Motor neuron (in vitro differentiated cells): Measurements from ENCODE around the gene PTPRR. TPM values are rescaled to one million over a fixed set of nuclear protein-coding genes. Genes with fewer than 3 reads are reported as not detected.

ENCODE experiments used
- ATAC-seq, 8 experiments: fragments of 200-7000 bp; cut with Tn5 transposase; replicated peaks in 6 of 8; 2 replicates each; pipeline ENCODE4 v1.8.0; 2021; ENCODE audit warnings: mild to moderate bottlenecking in 8 of 8, moderate library complexity in 8 of 8
- H3K27ac ChIP-seq, 2 donors: fragments of 250-450 bp; sonication (Bioruptor Pico); 2 replicates each; pipeline ENCODE4 v1.9.0; 2021; ENCODE audit warnings: antibody characterized with exemption in 2 of 2, mild to moderate bottlenecking in 2 of 2, moderate library complexity in 1 of 2
- H3K4me1 ChIP-seq, 2 donors: fragments of 250-450 bp; sonication (Bioruptor Pico); replicated peaks in 1 of 2; 2 replicates each; pipeline ENCODE4 v1.6.1; 2021; ENCODE audit warnings: antibody characterized with exemption in 2 of 2, mild to moderate bottlenecking in 2 of 2, moderate library complexity in 1 of 2
- H3K4me3 ChIP-seq, 5 donors: fragments of 250-450 bp; sonication (Bioruptor Pico); 2 replicates each; pipeline ENCODE4 v1.9.0; 2021; ENCODE audit warnings: antibody characterized with exemption in 5 of 5, mild to moderate bottlenecking in 5 of 5, moderate library complexity in 4 of 5
- WGBS, 10 experiments: fragments of 450-650 bp; shearing (Covaris generic); methylation state at CpG; one replicate each; pipeline ENCODE4 v1.0.0; 2022; 5-methylcytosine and 5-hydroxymethylcytosine counted together
- in situ Hi-C, 9 experiments: fragments of 400-800 bp; cut with MboI; loops; one replicate each; pipeline ENCODE4 v1.15.0; 2021; ENCODE audit warnings: low sequenced_read_pairs in 9 of 9, low pct_unique_long_range_greater_than_20kb in 2 of 9; ENCODE audit not compliant: unreplicated experiment in 9 of 9
- total RNA-seq, 8 experiments: library from RNA; unstranded; fragments of 300-600 nt; gene quantifications; 2 replicates each; pipeline versions ENCODE4 v1.2.3 to v1.2.4, GENCODE V29; 2022

PTPRR gene
- total RNA-seq, 8 experiments from 2014 or later = 0.18 to 3.6 (median 2.1) TPM; not detected in 1

DNA sequence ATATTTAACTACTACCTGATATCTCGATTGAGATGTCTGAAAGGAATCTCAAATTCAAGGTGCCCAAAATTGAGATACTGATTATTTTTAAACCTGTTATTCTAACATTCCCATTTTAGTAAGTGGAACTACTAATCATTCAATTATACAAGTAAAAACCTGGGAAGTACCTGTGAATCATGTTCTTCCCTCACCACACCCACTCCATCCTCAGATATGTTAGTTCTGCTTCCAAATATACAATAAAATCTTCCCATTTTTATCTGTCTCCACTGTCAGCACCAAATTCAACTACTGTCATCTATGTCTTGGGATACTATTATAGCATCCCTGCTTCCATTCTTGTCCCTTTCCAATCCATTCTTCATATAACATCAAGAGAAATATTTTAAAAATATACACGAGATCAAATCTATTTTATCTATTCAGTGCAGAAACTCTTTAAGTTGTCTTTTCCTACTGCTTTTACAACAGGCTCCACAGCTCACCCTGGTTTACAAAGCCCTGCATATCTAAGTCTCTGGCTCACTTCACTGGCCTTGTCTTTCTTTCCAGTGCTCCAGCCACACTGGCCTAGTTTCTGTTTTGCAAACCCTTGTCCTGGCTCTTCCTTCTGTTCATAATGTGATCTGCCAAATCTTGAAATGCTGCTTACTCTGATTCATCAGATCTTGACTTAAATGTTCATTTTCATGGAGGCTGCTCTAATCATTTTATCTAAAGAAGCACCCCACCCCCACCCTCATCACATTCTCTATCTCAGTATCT, 122.3 kb downstream of the PTPRR start:
- in situ Hi-C loops = no loop called here
- WGBS, 10 experiments = 49 to 100% (median 69%) methylated on average over 1 to 2 of the region's 2 CpGs

DNA sequence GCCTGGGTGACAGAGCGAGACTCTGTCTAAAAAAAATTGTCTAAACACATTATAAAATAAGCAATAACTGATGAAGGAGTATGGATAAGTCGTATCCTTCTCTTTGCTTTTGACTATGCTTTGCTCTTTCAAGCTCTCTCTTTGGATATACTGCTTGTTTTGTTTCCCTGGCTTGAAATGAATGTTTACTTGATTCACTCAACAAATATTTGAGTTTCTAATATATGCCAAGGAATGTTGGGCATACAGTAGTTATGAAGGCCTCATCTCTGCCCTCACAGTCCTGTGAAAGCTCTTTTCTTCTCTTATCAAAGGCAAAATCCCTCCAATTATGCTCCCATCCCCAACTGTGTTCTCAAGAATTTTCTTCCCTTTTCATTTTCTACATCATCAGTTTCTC, 123.5 kb downstream of the PTPRR start:
- 17 to 100% (median 81%) methylated on average over 1 to 2 of the region's 2 CpGs; no CpG with 5 or more reads in 3 of the 10 experiments for WGBS, 10 experiments
- H3K4me1 ChIP-seq = no peaks in the 10 kb centered on the region
- H3K27ac ChIP-seq = no peak overlapping the region
- in situ Hi-C loops = no loop called here
- H3K4me3 ChIP-seq = no peak overlapping the region
- no peak for ATAC-seq

More for the DNA sequence above, 122.3 kb downstream of the PTPRR start:
- Histone ChIP-seq H3K4me1 (no peaks in the 10 kb centered on the region), H3K27ac (no peak overlapping the region), H3K4me3 (no peak overlapping the region)
- ATAC-seq = no peak

DNA sequence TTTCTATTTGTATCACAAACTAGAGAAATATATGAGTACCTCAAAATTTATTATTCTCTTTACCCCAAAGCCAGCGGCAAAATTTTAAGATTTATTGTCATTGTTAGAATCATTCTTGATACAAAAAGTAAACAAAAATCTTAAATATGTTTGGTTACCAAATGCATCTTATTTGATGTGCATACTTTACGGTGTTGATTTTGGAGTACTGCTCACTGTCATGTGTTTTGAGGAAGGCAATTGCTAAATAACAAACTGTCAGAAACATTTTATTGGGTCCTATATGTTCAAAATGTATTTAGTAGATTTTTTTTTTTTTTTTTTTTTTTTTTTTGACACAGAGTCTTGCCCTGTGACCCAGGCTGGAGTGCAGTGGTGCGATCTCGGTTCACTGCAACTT, 124.9 kb downstream of the PTPRR start:
- Histone ChIP-seq H3K27ac (no peak overlapping the region), H3K4me3 (no peak overlapping the region), H3K4me1 (peaks cover 0 to 5% of the 10 kb centered on the region in 2 donors)
- in situ Hi-C loops = no loop called here
- 54 to 100% (median 95%) methylated on average over 1 to 4 of the region's 4 CpGs for WGBS, 10 experiments
- no peak for ATAC-seq

DNA sequence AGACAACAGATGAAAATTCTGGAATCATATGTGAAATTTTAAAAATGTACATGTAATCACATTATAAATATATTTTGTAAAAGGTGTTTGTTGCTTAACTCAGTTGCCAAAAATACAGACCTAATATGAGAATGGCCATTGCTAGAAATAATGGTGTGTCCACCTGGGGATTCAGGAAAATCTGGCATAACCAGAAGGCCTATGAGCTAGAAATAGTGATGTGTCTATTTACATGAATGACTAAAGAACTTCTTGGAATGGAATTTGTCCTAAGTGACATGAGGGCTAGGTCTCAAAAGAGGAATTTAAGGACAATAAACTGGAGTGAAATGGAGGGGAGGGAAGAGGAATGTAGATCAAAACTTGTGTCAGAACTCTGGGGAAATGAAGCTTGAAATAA, 126.4 kb downstream of the PTPRR start:
- Histone ChIP-seq H3K4me1 (peaks cover 0 to 5% of the 10 kb centered on the region in 2 donors), H3K27ac (no peak overlapping the region), H3K4me3 (no peak overlapping the region)
- ATAC-seq = no peak
- in situ Hi-C loops = no loop called here

DNA sequence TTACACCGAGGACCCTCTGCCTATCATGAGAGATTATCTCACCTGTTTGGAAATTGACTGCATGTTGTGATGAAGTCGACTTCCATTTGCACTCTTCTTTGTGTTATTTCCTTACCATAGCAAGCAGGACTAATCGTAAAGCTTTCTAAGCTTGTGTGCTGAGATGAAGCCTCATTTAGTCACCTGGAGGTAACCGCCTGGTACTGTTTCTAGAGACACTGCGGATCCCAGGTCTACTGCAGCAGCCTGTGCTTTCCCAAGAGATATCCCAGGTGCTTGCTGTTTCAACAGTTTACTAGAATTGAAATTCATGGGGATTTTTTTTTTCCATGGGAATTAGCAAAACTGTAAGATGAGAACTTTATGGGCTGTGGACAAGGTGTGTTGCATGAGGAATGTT, 131.8 kb downstream of the PTPRR start:
- no peak overlapping the region for H3K4me3 ChIP-seq
- peaks cover 0 to 5% of the 10 kb centered on the region in 2 donors for H3K4me1 ChIP-seq
- no peak for ATAC-seq
- no peak overlapping the region for H3K27ac ChIP-seq
- in situ Hi-C loops = no loop called here
- WGBS, 10 experiments = 50 to 100% (median 75%) methylated on average over 1 to 5 of the region's 5 CpGs

DNA sequence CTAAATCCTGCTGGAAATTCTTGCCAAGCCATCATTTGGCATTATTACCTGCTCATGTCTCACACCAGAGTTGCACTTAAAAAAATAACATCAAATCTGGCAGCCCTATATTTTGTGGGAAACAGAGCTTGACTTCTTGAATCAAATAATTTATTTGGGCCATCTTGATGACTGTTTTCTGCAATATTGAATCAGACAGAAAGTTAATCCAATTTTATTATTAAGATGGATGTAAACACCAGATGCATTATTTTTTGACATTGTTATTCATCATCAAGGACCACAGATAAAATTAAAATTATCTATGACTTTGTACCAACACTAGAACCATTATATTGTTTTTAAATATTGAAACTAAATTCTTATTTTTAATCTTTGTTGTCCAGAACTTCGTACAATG, 132.9 kb downstream of the PTPRR start:
- WGBS, 10 experiments = 22 to 100% (median 82%) methylated on average over 1 of the region's 1 CpG; no CpG with 5 or more reads in 2 of the 10 experiments
- no peak for ATAC-seq
- H3K4me1 ChIP-seq = peaks cover 0 to 5% of the 10 kb centered on the region in 2 donors
- in situ Hi-C loops = no loop called here
- no peak overlapping the region for H3K4me3 ChIP-seq
- no peak overlapping the region for H3K27ac ChIP-seq

DNA sequence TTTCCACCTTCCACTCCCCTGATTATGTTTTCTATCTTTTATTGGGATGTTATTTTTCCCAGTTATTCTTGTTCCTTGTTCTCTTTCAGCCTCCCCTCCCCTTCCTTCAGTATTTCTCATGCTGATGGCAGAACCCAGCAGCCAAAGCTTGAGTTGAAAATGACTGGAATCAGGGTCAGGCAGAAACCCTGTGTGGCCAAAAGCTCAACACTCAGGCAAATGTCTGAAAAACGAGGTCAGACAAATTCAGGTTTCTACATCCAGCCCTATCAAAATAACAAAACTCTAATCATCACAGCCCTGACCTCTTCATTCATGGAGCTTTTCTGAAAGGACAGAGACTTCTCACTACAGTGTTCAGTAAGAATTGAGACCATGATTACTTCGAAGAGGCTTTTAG, 134.6 kb downstream of the PTPRR start:
- Histone ChIP-seq H3K27ac (no peak overlapping the region), H3K4me1 (peaks cover 0 to 1% of the 10 kb centered on the region in 2 donors), H3K4me3 (no peak overlapping the region)
- ATAC-seq = no peak
- WGBS, 10 experiments = 14 to 100% (median 43%) methylated on average over 1 to 2 of the region's 2 CpGs; no CpG with 5 or more reads in 3 of the 10 experiments
- in situ Hi-C loops = no loop called here

DNA sequence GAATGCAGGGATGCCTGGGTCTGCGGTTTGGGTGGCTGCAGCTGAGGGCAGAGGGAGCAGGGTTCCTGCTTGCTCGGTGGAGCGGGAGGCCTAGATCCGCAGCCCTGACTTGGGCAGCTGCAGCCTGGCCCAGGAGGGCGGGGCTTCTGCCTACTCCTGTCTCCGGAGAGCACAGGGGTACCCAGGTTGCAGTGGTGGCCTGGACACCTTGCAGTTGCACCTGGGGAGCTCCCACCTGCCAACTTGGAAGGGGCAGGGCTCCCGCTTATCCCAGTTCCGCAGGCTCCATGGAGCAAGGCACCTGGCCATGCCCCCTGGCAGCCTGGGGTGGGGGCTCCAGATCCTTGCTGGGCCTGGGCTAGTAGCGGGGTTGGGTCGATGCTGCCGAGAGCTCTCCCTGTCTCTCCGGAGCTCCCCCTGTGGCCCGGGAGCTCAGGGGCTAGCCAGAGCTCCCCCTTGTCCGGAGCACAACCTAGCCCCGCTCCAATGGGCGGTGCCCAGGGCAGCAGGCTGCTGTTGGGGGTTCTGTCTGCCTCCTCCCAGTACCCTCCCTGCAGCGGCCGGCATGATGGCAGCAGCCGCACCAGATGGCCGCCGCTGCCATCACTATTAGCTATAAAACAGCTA, 136.4 kb downstream of the PTPRR start:
- in situ Hi-C loops = no loop called here
- 26 to 95% (median 67%) methylated on average over 3 to 6 of the region's 21 CpGs; no CpG with 5 or more reads in 7 of the 10 experiments for WGBS, 10 experiments
- ATAC-seq = no peak
- H3K27ac ChIP-seq = no peak overlapping the region
- H3K4me3 ChIP-seq = no peak overlapping the region
- H3K4me1 ChIP-seq = no peaks in the 10 kb centered on the region

DNA sequence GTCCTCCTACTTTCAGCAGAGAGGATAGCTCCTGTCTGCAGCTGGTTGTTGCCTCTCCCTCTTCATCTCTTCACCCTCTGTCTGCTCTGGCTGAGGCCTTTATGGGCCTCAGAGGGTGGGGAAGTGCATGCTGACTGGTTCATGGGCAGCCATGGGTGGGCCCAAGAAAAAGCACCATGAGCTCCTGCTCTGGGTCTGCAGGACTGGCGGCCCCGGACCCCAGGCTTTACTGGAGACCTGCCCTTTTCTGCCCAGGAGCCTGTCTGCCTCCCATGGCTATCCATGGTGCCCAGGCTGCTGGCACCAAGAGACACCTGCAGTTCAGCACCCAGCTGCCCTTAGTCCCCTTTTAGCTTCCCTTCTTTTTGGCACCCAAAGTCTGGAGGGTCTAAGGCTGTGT, 137.1 kb downstream of the PTPRR start:
- no peak for ATAC-seq
- in situ Hi-C loops = no loop called here
- Histone ChIP-seq H3K4me3 (no peak overlapping the region), H3K4me1 (no peaks in the 10 kb centered on the region), H3K27ac (no peak overlapping the region)
- no CpG with 5 or more reads among the region's 2 CpGs for WGBS, 10 experiments

DNA sequence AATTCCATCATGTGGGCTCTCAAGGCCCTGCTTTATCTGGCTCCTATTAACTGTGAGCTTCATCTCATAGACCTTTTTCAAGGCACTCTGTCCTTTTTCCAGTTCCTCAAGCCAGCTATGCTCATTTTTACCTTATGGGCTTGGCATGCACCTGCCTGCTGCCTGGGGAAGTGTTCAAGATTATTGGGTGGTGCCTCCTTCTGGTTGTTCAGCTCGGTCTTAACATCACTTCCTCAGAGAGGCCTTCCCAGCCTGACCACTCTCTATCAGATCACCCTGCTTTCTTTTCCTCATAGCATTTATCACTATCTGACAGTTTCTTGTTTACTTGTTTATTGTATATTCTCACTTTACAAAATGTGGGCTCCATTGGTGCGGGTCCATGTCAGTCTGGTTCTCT, 141.3 kb downstream of the PTPRR start:
- no peak overlapping the region for H3K4me3 ChIP-seq
- in situ Hi-C loops = no loop called here
- no peak for ATAC-seq
- no peaks in the 10 kb centered on the region for H3K4me1 ChIP-seq
- no peak overlapping the region for H3K27ac ChIP-seq
- 42 to 93% (median 76%) methylated on average over 1 to 2 of the region's 2 CpGs; no CpG with 5 or more reads in 2 of the 10 experiments for WGBS, 10 experiments

DNA sequence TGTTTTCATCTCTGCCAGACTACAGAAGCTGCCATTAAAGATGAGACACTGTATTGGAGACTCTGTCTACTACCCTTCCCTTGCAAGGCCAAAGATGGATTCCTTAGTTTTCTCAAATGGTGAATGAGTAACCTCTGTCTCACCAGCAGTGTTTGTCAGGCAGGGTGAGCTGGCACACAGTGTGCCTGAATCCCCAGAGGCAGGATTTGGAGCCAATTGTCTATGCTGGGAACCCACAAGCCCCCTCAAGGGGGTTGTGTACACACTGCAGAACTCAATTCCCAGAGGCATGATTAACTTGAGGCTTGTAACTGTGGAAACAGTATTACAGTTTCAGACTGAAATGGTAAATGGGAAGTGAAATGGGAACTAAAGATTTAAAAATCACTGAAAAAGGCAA, 146.5 kb downstream of the PTPRR start:
- Histone ChIP-seq H3K27ac (no peak overlapping the region), H3K4me1 (no peaks in the 10 kb centered on the region), H3K4me3 (no peak overlapping the region)
- in situ Hi-C loops = no loop called here
- peak in 3 of 8 experiments; percentile 29 to 99 (median 56) for ATAC-seq

DNA sequence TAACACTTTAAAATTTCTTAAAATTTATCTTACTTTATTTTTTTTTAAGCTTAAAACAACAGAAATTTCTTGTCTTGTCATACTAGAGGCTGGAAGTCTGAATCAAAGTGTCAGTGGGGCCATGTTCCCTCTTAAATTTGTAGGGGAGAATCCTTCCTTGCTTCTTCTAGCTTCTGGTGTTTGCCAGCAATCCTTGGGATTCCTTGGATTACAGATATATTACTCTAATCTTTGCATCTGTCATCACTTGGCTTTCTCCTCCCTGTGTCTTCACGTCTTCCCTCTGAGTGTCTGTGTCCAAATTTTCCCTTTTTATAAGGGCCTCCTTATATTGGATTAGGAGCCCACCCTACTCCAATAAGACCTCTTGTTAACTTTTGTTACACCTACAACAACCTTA, 147.7 kb downstream of the PTPRR start:
- ATAC-seq = no peak
- 18 to 75% (median 43%) methylated on average over 1 of the region's 1 CpG; no CpG with 5 or more reads in 3 of the 10 experiments for WGBS, 10 experiments
- in situ Hi-C loops = no loop called here
- no peak overlapping the region for H3K27ac ChIP-seq
- H3K4me3 ChIP-seq = no peak overlapping the region
- H3K4me1 ChIP-seq = no peaks in the 10 kb centered on the region

DNA sequence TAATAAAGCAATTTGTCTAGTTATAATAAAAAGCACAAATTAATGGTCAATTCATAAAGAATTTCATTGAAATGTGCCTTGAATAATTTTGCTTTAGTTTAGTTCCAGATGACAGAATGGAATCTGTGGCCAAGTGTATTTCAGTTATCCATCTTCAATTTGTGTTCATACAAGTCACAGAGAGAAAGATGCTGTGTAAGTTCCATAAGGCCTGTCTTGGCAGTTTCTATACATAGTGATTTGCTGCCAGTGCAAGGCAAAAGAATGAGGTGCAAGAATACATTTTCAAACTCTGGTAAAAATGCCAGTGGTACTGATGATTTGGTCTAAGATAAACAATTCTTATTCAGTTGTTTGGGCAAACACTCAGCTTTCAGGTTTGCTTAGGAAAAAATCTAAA, 149.0 kb downstream of the PTPRR start:
- in situ Hi-C loops = no loop called here
- ATAC-seq = no peak
- H3K4me3 ChIP-seq = no peak overlapping the region
- no peak overlapping the region for H3K27ac ChIP-seq
- no peaks in the 10 kb centered on the region for H3K4me1 ChIP-seq

DNA sequence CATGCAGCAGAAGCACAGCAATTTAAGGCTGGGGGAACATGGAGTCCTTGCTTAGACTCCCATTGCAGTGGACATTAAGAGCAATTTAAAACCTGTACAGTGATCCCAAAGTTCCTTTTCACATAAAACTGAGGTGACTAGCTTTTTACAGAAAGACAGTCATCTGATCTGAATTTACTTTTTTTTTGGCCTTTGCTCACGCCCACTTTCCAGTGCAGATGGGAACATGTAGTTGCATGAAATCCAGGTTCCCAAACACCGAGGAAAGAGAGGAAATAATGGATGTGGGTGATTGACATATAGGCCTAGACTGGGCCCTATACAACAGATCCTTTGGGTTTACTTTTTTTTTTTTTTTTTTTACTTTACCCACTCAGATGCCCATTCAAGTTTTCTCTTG, 156.9 kb downstream of the PTPRR start:
- no peak overlapping the region for H3K27ac ChIP-seq
- no peaks in the 10 kb centered on the region for H3K4me1 ChIP-seq
- H3K4me3 ChIP-seq = no peak overlapping the region
- in situ Hi-C loops = no loop called here
- no peak for ATAC-seq
- 40 to 100% (median 100%) methylated on average over 1 to 2 of the region's 2 CpGs; no CpG with 5 or more reads in 2 of the 10 experiments for WGBS, 10 experiments
